Right lobe of liver (tissue), 4 donors: ENCODE data around the gene INAFM2.

Experiments
- CTCF ChIP-seq, 4 donors: fragments of 200-600 bp in 3 of 4; fragments of 450-650 bp in 1 of 4; IDR thresholded peaks; one replicate each; pipeline versions ENCODE4 v1.5.1 to v1.8.0; 2016 to 2022; ENCODE audit warnings: antibody characterized with exemption in 4 of 4, mild to moderate bottlenecking in 2 of 4
- POLR2A ChIP-seq: fragments of 450-650 bp; IDR thresholded peaks from one replicate; pipeline ENCODE4 v1.6.1; 2017; ENCODE audit warnings: antibody characterized with exemption, mild to moderate bottlenecking
- donor health status: DM: no; HTN: no; CAD: no.
- donor health status: DM: no; HTN: no; CAD: no.
- donor health status: DM: no; HTN: yes; CAD: no.

- TF ChIP-seq CTCF (IDR thresholded peaks at IDR 0.05) (no peak), POLR2A (no peak)
Observed at GRCh38 chr15:40333922-40334492, 10.5 kb downstream of the INAFM2 start.
